H1 (cell line): Measurements from ENCODE around the gene C20orf202. TPM values are rescaled to one million over a fixed set of nuclear protein-coding genes. Genes with fewer than 3 reads are reported as not detected.

Source experiments
- CTCF ChIA-PET: fragments of 300-600 bp; sonication (Branson Sonifier 250); formaldehyde crosslinking; loops from one replicate; lab custom pipeline; 2021; ENCODE audit not compliant: partially characterized antibody; lab: Charles Lee
- POLR2A ChIA-PET: fragments of 300-600 bp; sonication (Branson Sonifier 250); formaldehyde crosslinking; loops from one replicate; lab custom pipeline; 2021; ENCODE audit warnings: inconsistent platforms; ENCODE audit not compliant: partially characterized antibody; lab: Charles Lee
- DNase-seq, 2 experiments: peaks; one replicate each; pipeline versions ENCODE4 v3.0.0 to v3.0.0-alpha.2; 2010 to 2022; ENCODE audit warnings: low spot score in 2 of 2, low read depth in 1 of 2, mixed read lengths in 1 of 2
- FAIRE-seq: peaks from 2 replicates; lab custom pipeline; 2011; peaks lifted over from hg19 to GRCh38; lab: Jason Lieb, UNC
- H2AFZ ChIP-seq: 2 replicates; pipeline ENCODE4 v1.8.1; 2012; ENCODE audit warnings: low read length, inconsistent platforms
- H2AK5ac ChIP-seq: 2 replicates; pipeline ENCODE4 v1.6.1; 2013; ENCODE audit warnings: low read depth, low read length
- H2BK120ac ChIP-seq: replicated peaks from 2 replicates; pipeline ENCODE3; 2013; ENCODE audit warnings: low read depth, low read length, inconsistent platforms
- H2BK12ac ChIP-seq: 2 replicates; pipeline ENCODE4 v1.6.1; 2013; ENCODE audit warnings: low read depth, low read length
- H2BK15ac ChIP-seq: 2 replicates; pipeline ENCODE4 v1.6.1; 2013; ENCODE audit warnings: low read length
- H2BK20ac ChIP-seq: 2 replicates; pipeline ENCODE4 v1.6.1; 2013; ENCODE audit warnings: low read length
- H2BK5ac ChIP-seq: 2 replicates; pipeline ENCODE4 v1.6.1; 2013; ENCODE audit warnings: low read depth, low read length
- H3K14ac ChIP-seq: 2 replicates; pipeline ENCODE4 v1.6.1; 2013; ENCODE audit warnings: inconsistent platforms; ENCODE audit not compliant: insufficient read length
- H3K18ac ChIP-seq: 2 replicates; pipeline ENCODE4 v1.6.1; 2013; ENCODE audit warnings: low read length; ENCODE audit errors: extremely low read depth
- H3K23ac ChIP-seq: 2 replicates; pipeline ENCODE4 v1.6.1; 2013; ENCODE audit warnings: inconsistent platforms; ENCODE audit not compliant: insufficient read length
- H3K23me2 ChIP-seq: 2 replicates; pipeline ENCODE4 v1.6.1; 2013; ENCODE audit warnings: low read depth, low read length
- H3K27ac ChIP-seq: 2 replicates; pipeline ENCODE4 v1.6.1; 2011; ENCODE audit warnings: low read depth, low read length, inconsistent platforms
- H3K27me3 ChIP-seq, 4 experiments: replicated peaks in 1 of 4; 1 replicate in 1 of 4; 2 replicates in 3 of 4; pipeline versions ENCODE4 v1.6.1 to v1.8.1; 2011 to 2013; ENCODE audit warnings: low read length in 3 of 4, mild to moderate bottlenecking in 3 of 4, inconsistent platforms in 2 of 4, mixed read lengths in 2 of 4, moderate library complexity in 1 of 4; ENCODE audit not compliant: control insufficient read depth in 3 of 4, insufficient read depth in 3 of 4; ENCODE audit errors: extremely low read depth in 1 of 4
- H3K36me3 ChIP-seq, 4 experiments: 2 replicates each; pipeline versions ENCODE4 v1.6.1 to v1.8.1; 2011 to 2013; ENCODE audit warnings: mild to moderate bottlenecking in 4 of 4, low read length in 3 of 4, moderate library complexity in 2 of 4, control low read depth in 1 of 4, inconsistent platforms in 1 of 4; ENCODE audit not compliant: insufficient read depth in 4 of 4, control insufficient read depth in 2 of 4
- H3K4ac ChIP-seq: replicated peaks from 2 replicates; pipeline ENCODE3; 2013; ENCODE audit warnings: low read length, low read depth, mixed read lengths, inconsistent platforms; ENCODE audit not compliant: insufficient read length
- H3K4me1 ChIP-seq, 4 experiments: replicated peaks in 1 of 4; 1 replicate in 1 of 4; 2 replicates in 3 of 4; pipeline versions ENCODE4 v1.6.1 to v1.8.1; 2011 to 2013; ENCODE audit warnings: low read length in 3 of 4, inconsistent platforms in 2 of 4, mixed read lengths in 1 of 4; ENCODE audit not compliant: insufficient read depth in 4 of 4, control insufficient read depth in 3 of 4
- H3K4me2 ChIP-seq, 2 experiments: 2 replicates each; pipeline versions ENCODE4 v1.6.1 to v1.8.1; 2011 to 2013; ENCODE audit warnings: low read depth in 2 of 2, low read length in 2 of 2, control low read depth in 1 of 2, inconsistent platforms in 1 of 2, mild to moderate bottlenecking in 1 of 2; ENCODE audit not compliant: insufficient read depth in 1 of 2
- H3K4me3 ChIP-seq, 4 experiments: fragments of 200-600, 300-600 bp in 1 of 4; sonication (generic), shearing (Covaris generic), sonication (Bioruptor Twin) in 1 of 4; 2 replicates each; pipeline versions ENCODE4 v1.5.1 to v1.8.1; 2011 to 2016; ENCODE audit warnings: low read length in 4 of 4, low read depth in 3 of 4, control low read depth in 2 of 4, inconsistent platforms in 2 of 4, mild to moderate bottlenecking in 2 of 4, mixed read lengths in 1 of 4, moderate library complexity in 1 of 4; ENCODE audit not compliant: insufficient read depth in 2 of 4; ENCODE audit errors: extremely low read depth in 1 of 4
- H3K56ac ChIP-seq: replicated peaks from 2 replicates; pipeline ENCODE3; 2013; ENCODE audit warnings: low read depth, mild to moderate bottlenecking, mixed read lengths, low read length, inconsistent platforms; ENCODE audit not compliant: insufficient read length
- H3K79me1 ChIP-seq: 2 replicates; pipeline ENCODE4 v1.6.1; 2013; ENCODE audit warnings: low read depth, low read length, control low read depth
- H3K79me2 ChIP-seq, 2 experiments: 2 replicates each; pipeline versions ENCODE4 v1.6.1 to v1.8.1; 2012 to 2013; ENCODE audit warnings: low read length in 2 of 2, mild to moderate bottlenecking in 2 of 2, inconsistent platforms in 1 of 2; ENCODE audit not compliant: insufficient read depth in 2 of 2, control insufficient read depth in 1 of 2
- H3K9ac ChIP-seq, 4 experiments: replicated peaks in 1 of 4; 1 replicate in 1 of 4; 2 replicates in 3 of 4; pipeline versions ENCODE4 v1.6.1 to v1.8.1; 2011 to 2013; ENCODE audit warnings: low read depth in 3 of 4, low read length in 3 of 4, control low read depth in 2 of 4, mild to moderate bottlenecking in 2 of 4, moderate library complexity in 2 of 4, inconsistent platforms in 1 of 4; ENCODE audit errors: extremely low read depth in 1 of 4
- H3K9me3 ChIP-seq, 2 experiments: 2 replicates each; pipeline versions ENCODE4 v1.6.1 to v1.8.1; 2012 to 2013; ENCODE audit warnings: mild to moderate bottlenecking in 2 of 2, moderate library complexity in 2 of 2, control low read depth in 1 of 2, inconsistent platforms in 1 of 2, low read depth in 1 of 2, low read length in 1 of 2, mixed read lengths in 1 of 2; ENCODE audit not compliant: insufficient read depth in 2 of 2
- H4K20me1 ChIP-seq, 2 experiments: replicated peaks in 1 of 2; 2 replicates each; pipeline versions ENCODE3 to v1.8.1; 2011 to 2013; ENCODE audit warnings: inconsistent platforms in 2 of 2, low read length in 2 of 2, mild to moderate bottlenecking in 1 of 2; ENCODE audit not compliant: insufficient read depth in 2 of 2, control insufficient read depth in 1 of 2
- H4K5ac ChIP-seq: 2 replicates; pipeline ENCODE4 v1.6.1; 2013; ENCODE audit warnings: low read length, low read depth, mixed read lengths, inconsistent platforms; ENCODE audit not compliant: insufficient read length
- H4K8ac ChIP-seq: 2 replicates; pipeline ENCODE4 v1.8.0; 2013; ENCODE audit warnings: mild to moderate bottlenecking, moderate library complexity, low read length, inconsistent platforms; ENCODE audit not compliant: insufficient read depth; ENCODE audit errors: extremely low read depth
- H4K91ac ChIP-seq: replicated peaks from 2 replicates; pipeline ENCODE3; 2013; ENCODE audit warnings: low read length, mixed read lengths, inconsistent platforms; ENCODE audit not compliant: insufficient read length
- BRCA1 ChIP-seq: IDR thresholded peaks from 2 replicates; pipeline ENCODE4 v1.6.1; 2012; ENCODE audit warnings: low read depth, low read length, improper control_type of control experiment
- CBX8 ChIP-seq: fragments of 300-800, 300-1000 bp; sonication (generic); IDR thresholded peaks from 2 replicates; pipeline ENCODE4 v1.7.1; 2016; ENCODE audit warnings: low read depth, low read length, borderline replicate concordance
- NANOG ChIP-seq: IDR thresholded peaks from 2 replicates; pipeline ENCODE4 v1.6.1; 2011; ENCODE audit warnings: low read length, low read depth, mild to moderate bottlenecking, inconsistent platforms; ENCODE audit not compliant: insufficient read depth, poor library complexity, severe bottlenecking
- SP2 ChIP-seq: IDR thresholded peaks from 2 replicates; pipeline ENCODE4 v1.6.1; 2012; ENCODE audit warnings: mild to moderate bottlenecking, low read length, inconsistent platforms
- WGBS, 2 experiments: shearing (Covaris generic) in 1 of 2; methylation state at CpG; one replicate each; pipeline versions ENCODE4 v1.1.6 to v1.1.7; 2013 to 2015; ENCODE audit warnings: low lambda C conversion rate in 2 of 2, mixed read lengths in 2 of 2, inconsistent platforms in 1 of 2, low coverage in 1 of 2, missing lambda C conversion rate in 1 of 2; ENCODE audit not compliant: insufficient replicate concordance in 2 of 2, insufficient coverage in 1 of 2, insufficient read length in 1 of 2; ENCODE audit errors: extremely low coverage in 1 of 2, missing lambda C conversion rate in 1 of 2; 5-methylcytosine and 5-hydroxymethylcytosine counted together
- polyA plus RNA-seq, 7 experiments: library from polyadenylated mRNA; depleted of rRNA in 3 of 7; stranded (reverse) in 5 of 7; unstranded in 2 of 7; fragments of >200 nt in 5 of 7; fragments of 200-250 nt in 2 of 7; gene quantifications; 1 replicate in 5 of 7; 2 replicates in 1 of 7; 4 replicates in 1 of 7; pipeline versions ENCODE4 v1.2.1 to v1.2.3, GENCODE V29; 2011 to 2013; ENCODE audit warnings: missing spikeins in 2 of 7, mixed read lengths in 2 of 7
- total RNA-seq: library from RNA; stranded (reverse); fragmentation: NEBNext Ultra II Directional; extraction: Animal tissue kit (Norgen Biotek cat#: 25700); gene quantifications from 2 replicates; pipeline ENCODE4 v1.2.1, GENCODE V29; 2021

C20orf202 gene
- total and polyA plus RNA-seq, 2 of the 8 experiments (the other 6 are each of a cell fraction or from before 2014, with no cell fraction given), result 0.12 TPM; not detected in 1

- no peaks in the 10 kb centered on the region for H4K20me1 ChIP-seq
- no peak for TF ChIP-seq CBX8
- no peak for TF ChIP-seq NANOG
- no peak for TF ChIP-seq BRCA1
- no peak for TF ChIP-seq SP2
- no peak overlapping the region for H2AFZ ChIP-seq
- H3K79me1 ChIP-seq, result no peaks in the 10 kb centered on the region
- H2BK5ac ChIP-seq, result no peak overlapping the region
- H3K23ac ChIP-seq, result no peak overlapping the region
- no peak overlapping the region for H3K4me2 ChIP-seq
- no peak overlapping the region for H2BK20ac ChIP-seq
- no peak overlapping the region for H3K4me3 ChIP-seq
- H3K4ac ChIP-seq, result no peak overlapping the region
- no peaks in the 10 kb centered on the region for H3K79me2 ChIP-seq
- no peak overlapping the region for H3K56ac ChIP-seq
- no peak overlapping the region for H4K91ac ChIP-seq
- 80% methylated on average over 3 of the region's 3 CpGs; no CpG with 5 or more reads in 1 of the 2 experiments for WGBS, 2 experiments
- H2BK15ac ChIP-seq, result no peak overlapping the region
- H3K27ac ChIP-seq, result no peak overlapping the region
- H3K27me3 ChIP-seq, result peaks cover 0 to 10% (median 7%) of the 10 kb centered on the region in 4 experiments; a peak in 6 of 7 replicates
- DNase-seq (no peak), FAIRE-seq (no peak)
- no peaks in the 10 kb centered on the region for H3K9me3 ChIP-seq
- no peak overlapping the region for H2BK12ac ChIP-seq
- H2AK5ac ChIP-seq, result no peak overlapping the region
- H4K5ac ChIP-seq, result no peak overlapping the region
- H3K18ac ChIP-seq, result no peak overlapping the region
- H2BK120ac ChIP-seq, result no peak overlapping the region
- no peaks in the 10 kb centered on the region for H3K36me3 ChIP-seq
- H4K8ac ChIP-seq, result no peak overlapping the region
- peaks cover 8% of the 10 kb centered on the region; the same call in 1 of the 2 replicates for H3K23me2 ChIP-seq
- H3K9ac ChIP-seq, result no peak overlapping the region
- H3K4me1 ChIP-seq, result peaks cover 0 to 2% (median 0%) of the 10 kb centered on the region in 4 experiments; a peak in 1 of 7 replicates
- CTCF ChIA-PET, result no interaction called here
- POLR2A ChIA-PET, result no interaction called here
- no peak overlapping the region for H3K14ac ChIP-seq
Measured at GRCh38 chr20:1229541-1229940, 26.3 kb downstream of the C20orf202 start.
